Nephron progenitor cell (in vitro differentiated cells): Measurements from ENCODE around the gene KIRREL3.

Experiments
- DNase-seq: peaks from one replicate; pipeline ENCODE4 v3.0.0; 2021
- H3K27ac Mint-ChIP-seq: 2 replicates; pipeline ENCODE4 v1.8.0; 2021; ENCODE audit warnings: mild to moderate bottlenecking, moderate library complexity, mixed read lengths
- H3K27me3 Mint-ChIP-seq: 2 replicates; pipeline ENCODE4 v1.8.0; 2021; ENCODE audit warnings: mild to moderate bottlenecking, low read depth, mixed read lengths; ENCODE audit not compliant: poor library complexity
- H3K36me3 Mint-ChIP-seq: 2 replicates; pipeline ENCODE4 v1.8.0; 2021; ENCODE audit warnings: low read depth, mixed read lengths
- H3K4me1 Mint-ChIP-seq: 2 replicates; pipeline ENCODE4 v1.8.0; 2021; ENCODE audit warnings: mixed read lengths
- H3K4me3 Mint-ChIP-seq: 2 replicates; pipeline ENCODE4 v1.8.0; 2021; ENCODE audit warnings: mild to moderate bottlenecking, moderate library complexity, mixed read lengths
- H3K9me3 Mint-ChIP-seq: 2 replicates; pipeline ENCODE4 v1.8.0; 2021; ENCODE audit warnings: mild to moderate bottlenecking, moderate library complexity, mixed read lengths
- TF ChIP-seq, protein P1 (sequence below): fragments of 200-600 bp; sonication (generic); IDR thresholded peaks from 2 replicates; pipeline ENCODE4 v1.5.0; 2021; ENCODE audit warnings: antibody characterized with exemption

Gene KIRREL3

DNA sequence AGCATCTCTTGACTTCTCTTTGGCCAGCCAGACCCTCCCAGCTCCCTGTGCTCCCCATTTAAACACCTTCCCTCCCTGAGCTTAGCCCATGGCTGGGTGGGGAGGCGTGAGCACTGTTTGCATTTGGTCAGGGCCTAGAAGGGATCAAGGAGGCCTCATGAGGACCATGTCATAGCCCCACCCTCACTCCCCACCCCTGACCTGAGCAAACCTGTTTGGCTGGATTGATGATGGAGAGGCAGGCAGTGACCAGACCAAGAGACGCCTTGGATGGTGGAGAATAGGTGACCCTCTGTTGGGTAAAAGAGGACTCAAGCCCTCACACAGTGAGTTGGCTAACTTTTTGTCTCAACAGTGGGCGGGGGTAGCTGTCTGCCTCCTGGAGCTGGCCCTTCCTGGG lies 595.2 kb downstream of the KIRREL3 start:
- H3K27ac Mint-ChIP-seq: no peak overlapping the region
- no peak for DNase-seq
- peaks cover 4% of the 10 kb centered on the region for H3K9me3 Mint-ChIP-seq
- no peak overlapping the region for H3K4me3 Mint-ChIP-seq
- peaks cover 38% of the 10 kb centered on the region for H3K4me1 Mint-ChIP-seq
- H3K27me3 Mint-ChIP-seq: no peaks in the 10 kb centered on the region
- peaks cover 34% of the 10 kb centered on the region for H3K36me3 Mint-ChIP-seq
- TF ChIP-seq, protein P1, sequence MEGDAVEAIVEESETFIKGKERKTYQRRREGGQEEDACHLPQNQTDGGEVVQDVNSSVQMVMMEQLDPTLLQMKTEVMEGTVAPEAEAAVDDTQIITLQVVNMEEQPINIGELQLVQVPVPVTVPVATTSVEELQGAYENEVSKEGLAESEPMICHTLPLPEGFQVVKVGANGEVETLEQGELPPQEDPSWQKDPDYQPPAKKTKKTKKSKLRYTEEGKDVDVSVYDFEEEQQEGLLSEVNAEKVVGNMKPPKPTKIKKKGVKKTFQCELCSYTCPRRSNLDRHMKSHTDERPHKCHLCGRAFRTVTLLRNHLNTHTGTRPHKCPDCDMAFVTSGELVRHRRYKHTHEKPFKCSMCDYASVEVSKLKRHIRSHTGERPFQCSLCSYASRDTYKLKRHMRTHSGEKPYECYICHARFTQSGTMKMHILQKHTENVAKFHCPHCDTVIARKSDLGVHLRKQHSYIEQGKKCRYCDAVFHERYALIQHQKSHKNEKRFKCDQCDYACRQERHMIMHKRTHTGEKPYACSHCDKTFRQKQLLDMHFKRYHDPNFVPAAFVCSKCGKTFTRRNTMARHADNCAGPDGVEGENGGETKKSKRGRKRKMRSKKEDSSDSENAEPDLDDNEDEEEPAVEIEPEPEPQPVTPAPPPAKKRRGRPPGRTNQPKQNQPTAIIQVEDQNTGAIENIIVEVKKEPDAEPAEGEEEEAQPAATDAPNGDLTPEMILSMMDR: no peak

DNA sequence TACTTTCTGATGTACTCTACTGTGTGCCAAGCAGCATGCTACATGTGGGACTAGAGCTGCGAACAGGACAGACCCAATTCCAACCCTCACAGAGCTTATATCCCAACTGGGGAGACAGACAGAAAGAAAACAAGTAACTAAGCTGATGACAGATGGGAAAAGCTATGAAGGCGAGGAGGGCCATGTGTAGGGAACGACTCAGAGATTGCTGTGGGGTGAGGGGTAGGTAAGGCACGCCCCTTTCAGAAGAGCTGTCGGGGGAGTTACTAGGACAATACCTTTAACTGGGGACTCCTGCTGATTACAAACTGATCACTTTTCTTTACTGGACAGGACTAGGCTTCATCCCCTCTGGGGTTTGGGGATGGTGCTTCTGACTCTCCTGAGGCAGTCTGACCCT lies 596.2 kb downstream of the KIRREL3 start:
- DNase-seq: no peak
- no peak overlapping the region for H3K4me3 Mint-ChIP-seq
- TF ChIP-seq, protein P1: no peak
- peaks cover 40% of the 10 kb centered on the region for H3K4me1 Mint-ChIP-seq
- H3K9me3 Mint-ChIP-seq: peaks cover 11% of the 10 kb centered on the region
- peaks cover 38% of the 10 kb centered on the region for H3K36me3 Mint-ChIP-seq
- H3K27ac Mint-ChIP-seq: peak overlapping the region; percentile 41
- H3K27me3 Mint-ChIP-seq: no peaks in the 10 kb centered on the region

DNA sequence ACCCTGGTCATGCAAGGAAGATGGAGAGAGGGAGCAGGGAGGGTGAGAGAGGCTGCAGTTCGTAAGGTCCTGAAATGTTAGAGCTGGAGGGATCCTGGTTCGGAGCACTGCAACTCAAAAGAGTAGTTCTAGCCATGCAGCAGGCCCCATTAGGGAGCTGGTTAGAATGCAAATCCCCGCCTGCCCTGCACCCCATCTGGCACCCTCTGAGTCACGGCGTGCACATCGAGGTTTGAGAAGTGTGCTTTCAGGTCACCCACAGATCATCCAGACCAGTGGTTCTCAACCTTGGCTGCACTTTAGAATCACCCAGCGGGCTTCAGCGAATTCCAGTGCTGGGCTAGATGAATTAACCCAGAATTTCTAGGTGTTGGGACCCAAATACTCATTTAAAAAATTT lies 596.9 kb downstream of the KIRREL3 start:
- H3K9me3 Mint-ChIP-seq: peaks cover 16% of the 10 kb centered on the region
- no peak overlapping the region for H3K27ac Mint-ChIP-seq
- DNase-seq: no peak
- TF ChIP-seq, protein P1: no peak
- H3K4me1 Mint-ChIP-seq: peaks cover 40% of the 10 kb centered on the region
- H3K36me3 Mint-ChIP-seq: peaks cover 37% of the 10 kb centered on the region
- H3K4me3 Mint-ChIP-seq: no peak overlapping the region
- H3K27me3 Mint-ChIP-seq: no peaks in the 10 kb centered on the region

DNA sequence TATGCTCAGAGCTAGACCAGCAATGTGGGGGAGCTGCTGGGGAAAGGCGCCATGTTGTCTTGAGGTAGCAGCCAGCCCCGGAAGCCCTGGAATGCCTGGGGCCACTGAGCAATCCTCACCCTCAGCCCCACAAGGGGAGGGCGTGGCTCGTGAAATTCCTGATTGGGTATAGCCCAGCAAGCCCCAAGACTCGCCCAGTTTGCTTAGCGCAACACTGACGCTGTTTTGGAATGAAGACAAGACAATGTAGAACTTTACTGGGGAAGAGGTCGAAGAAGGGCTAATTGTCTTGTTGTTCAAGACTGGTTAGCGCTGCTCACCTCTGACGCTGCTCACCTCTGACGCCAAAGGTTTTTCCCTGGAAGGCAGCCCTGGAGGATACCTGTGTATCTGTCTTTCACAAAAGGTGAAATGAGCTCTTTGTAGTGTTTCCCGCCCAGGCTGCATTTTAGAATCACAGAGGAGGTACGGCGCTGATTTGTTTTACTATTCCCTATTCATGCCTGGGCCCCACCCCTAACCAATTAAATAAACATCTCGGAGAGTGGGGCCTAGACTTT lies 597.5 kb downstream of the KIRREL3 start:
- Mint-ChIP-seq H3K36me3 (peaks cover 36% of the 10 kb centered on the region), H3K4me3 (no peak overlapping the region), H3K27ac (no peak overlapping the region), H3K9me3 (peaks cover 17% of the 10 kb centered on the region), H3K27me3 (no peaks in the 10 kb centered on the region), H3K4me1 (peaks cover 40% of the 10 kb centered on the region)
- DNase-seq: no peak
- TF ChIP-seq, protein P1: no peak

DNA sequence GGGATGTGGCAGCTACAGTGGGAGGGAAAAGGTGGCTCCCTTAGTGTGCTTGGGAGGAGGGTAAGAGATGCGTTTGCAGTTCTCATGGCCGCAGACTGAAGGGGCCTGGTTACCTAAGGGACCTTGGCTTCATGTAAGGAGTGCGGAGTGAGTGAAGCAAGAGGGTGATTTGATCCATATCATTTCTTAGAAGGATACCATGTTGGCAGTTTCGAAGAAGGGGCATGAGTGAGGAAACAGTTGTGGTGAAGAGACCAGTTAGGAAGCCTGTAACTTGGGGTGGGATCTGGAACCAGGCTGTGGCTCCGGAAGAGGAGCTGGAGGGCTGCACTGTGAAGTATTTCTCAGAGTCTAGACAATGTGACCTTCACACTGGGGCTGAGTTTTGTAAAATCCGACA lies 600.1 kb downstream of the KIRREL3 start:
- Mint-ChIP-seq H3K4me3 (no peak overlapping the region), H3K27me3 (peaks cover 4% of the 10 kb centered on the region), H3K4me1 (peaks cover 53% of the 10 kb centered on the region), H3K9me3 (peaks cover 17% of the 10 kb centered on the region), H3K36me3 (peaks cover 43% of the 10 kb centered on the region), H3K27ac (no peak overlapping the region)
- TF ChIP-seq, protein P1: no peak
- no peak for DNase-seq

DNA sequence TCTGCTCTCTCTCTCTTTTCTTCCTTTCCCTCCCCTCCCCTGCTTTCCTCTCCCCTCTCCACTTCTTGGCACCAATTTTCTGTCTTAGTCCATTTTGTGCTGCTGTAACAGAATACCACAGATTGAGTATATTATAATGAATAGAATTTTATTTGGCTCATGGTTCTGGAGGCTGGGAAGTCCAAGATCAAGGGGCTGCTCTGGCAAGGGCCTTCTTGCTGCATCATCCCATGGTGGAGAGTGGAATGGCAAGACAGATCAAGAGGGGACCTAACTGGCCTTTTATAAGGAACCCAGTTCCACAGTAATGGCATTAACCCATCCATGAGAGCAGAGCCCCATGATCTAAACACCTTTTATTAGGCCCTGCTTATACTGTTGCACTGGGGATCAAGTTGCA lies 600.6 kb downstream of the KIRREL3 start:
- no peak overlapping the region for H3K4me3 Mint-ChIP-seq
- H3K9me3 Mint-ChIP-seq: peaks cover 17% of the 10 kb centered on the region
- peaks cover 57% of the 10 kb centered on the region for H3K4me1 Mint-ChIP-seq
- TF ChIP-seq, protein P1: no peak
- peaks cover 43% of the 10 kb centered on the region for H3K36me3 Mint-ChIP-seq
- no peak overlapping the region for H3K27ac Mint-ChIP-seq
- no peak for DNase-seq
- peaks cover 4% of the 10 kb centered on the region for H3K27me3 Mint-ChIP-seq
